CD4-positive, alpha-beta T cell (primary cell): Measurements from ENCODE around the gene L1CAM. TPM values are rescaled to one million over a fixed set of nuclear protein-coding genes. Genes with fewer than 3 reads are reported as not detected.

Experiments
- ATAC-seq: fragments of 200-7000 bp; cut with Tn5 transposase; one replicate; pipeline ENCODE4 v1.10.0; 2022; ENCODE audit warnings: mild to moderate bottlenecking; ENCODE audit not compliant: poor library complexity
- CTCF ChIA-PET: fragments of 350-600 bp; sonication (Branson Sonifier 250); formaldehyde crosslinking; loops from one replicate; lab custom pipeline; 2021; ENCODE audit warnings: antibody characterized with exemption, inconsistent platforms; lab: Charles Lee
- POLR2A ChIA-PET: fragments of 350-600 bp; sonication (Branson Sonifier 250); formaldehyde crosslinking; loops from one replicate; lab custom pipeline; 2021; ENCODE audit warnings: antibody characterized with exemption, inconsistent platforms; lab: Charles Lee
- DNase-seq, 14 experiments: peaks; one replicate each; pipeline ENCODE4 v3.0.0-alpha.2; 2013 to 2020; ENCODE audit warnings: mixed read lengths in 2 of 14
- H3K27ac ChIP-seq, 2 donors: one replicate each; pipeline versions ENCODE4 v1.5.1 to v1.7.0; 2013; ENCODE audit warnings: low read length in 2 of 2, low read depth in 1 of 2, mild to moderate bottlenecking in 1 of 2
- H3K27me3 ChIP-seq, 2 experiments: 1 replicate in 1 of 2; 2 replicates in 1 of 2; pipeline versions ENCODE4 v1.6.1 to v1.7.0; 2013; ENCODE audit warnings: low read length in 2 of 2, control low read depth in 1 of 2, mild to moderate bottlenecking in 1 of 2, moderate library complexity in 1 of 2; ENCODE audit not compliant: insufficient read depth in 2 of 2, control insufficient read depth in 1 of 2
- H3K36me3 ChIP-seq: one replicate; pipeline ENCODE4 v1.6.1; 2013; ENCODE audit warnings: low read length, control low read depth; ENCODE audit not compliant: insufficient read depth
- H3K4me1 ChIP-seq: one replicate; pipeline ENCODE4 v1.6.1; 2013; ENCODE audit warnings: low read length, control low read depth; ENCODE audit not compliant: insufficient read depth
- H3K4me3 ChIP-seq: one replicate; pipeline ENCODE4 v1.5.1; 2013; ENCODE audit warnings: mild to moderate bottlenecking, low read length, moderate library complexity
- H3K9me3 ChIP-seq, 2 experiments: 1 replicate in 1 of 2; 2 replicates in 1 of 2; pipeline versions ENCODE4 v1.6.1 to v1.7.0; 2013; ENCODE audit warnings: low read length in 2 of 2, mild to moderate bottlenecking in 2 of 2, control low read depth in 1 of 2, moderate library complexity in 1 of 2; ENCODE audit not compliant: control insufficient read depth in 1 of 2, insufficient read depth in 1 of 2
- H3K27ac Mint-ChIP-seq: one replicate; pipeline ENCODE4 v1.8.0; 2020; ENCODE audit warnings: mixed read lengths
- H3K27me3 Mint-ChIP-seq: one replicate; pipeline ENCODE4 v1.8.0; 2021; ENCODE audit warnings: mixed read lengths
- H3K36me3 Mint-ChIP-seq: one replicate; pipeline ENCODE4 v1.8.0; 2021; ENCODE audit warnings: low read depth, mixed read lengths
- H3K4me1 Mint-ChIP-seq: one replicate; pipeline ENCODE4 v1.8.0; 2021; ENCODE audit warnings: low read depth, mixed read lengths
- H3K4me3 Mint-ChIP-seq: one replicate; pipeline ENCODE4 v1.8.0; 2020; ENCODE audit warnings: mild to moderate bottlenecking, mixed read lengths
- H3K9me3 Mint-ChIP-seq: one replicate; pipeline ENCODE4 v1.8.0; 2020; ENCODE audit warnings: mixed read lengths
- CTCF ChIP-seq: fragments of 200-600 bp; IDR thresholded peaks from one replicate; pipeline ENCODE4 v1.8.0; 2022; ENCODE audit warnings: antibody characterized with exemption, mild to moderate bottlenecking
- intact Hi-C, 2 experiments: fragments of 100-400 bp; cut with DNase I in 1 of 2; cut with micrococcal nuclease in 1 of 2; formaldehyde crosslinking; loops; one replicate each; pipeline versions ENCODE4 v1.15.1 to v1.9.0; 2023 to 2025; cut with DNase I, micrococcal nuclease
- total RNA-seq, 174 experiments: library from RNA in 2 of 174; stranded (reverse) in 2 of 174; gene quantifications; one replicate each; pipeline ENCODE4 v1.2.3 and lab custom pipeline; 2021 to 2026

Gene L1CAM
- total RNA-seq, 2 experiments from 2014 or later = 0.89 to 1.2 TPM

- Histone ChIP-seq H3K36me3 (peaks cover 14% of the 10 kb centered on the region), H3K9me3 (no peaks in the 10 kb centered on the region), H3K4me1 (peaks cover 70% of the 10 kb centered on the region), H3K27me3 (no peaks in the 10 kb centered on the region), H3K4me3 (peak within 1 kb of the TSS; percentile 83), H3K27ac (peak within 1 kb of the TSS; percentile 93 to 97)
- CTCF ChIA-PET = interaction anchor here (0.9 to 8.3 kb wide), 5 partner anchors 11 to 22 kb away, joined by 3 to 101 read pairs (median 3); partner anchors contain the start of gene RENBP
- H3K4me3 Mint-ChIP-seq = peak within 1 kb of the TSS; percentile 97
- H3K27me3 Mint-ChIP-seq = no peaks in the 10 kb centered on the region
- POLR2A ChIA-PET = interaction anchor here (0.7 to 7.2 kb wide), 23 partner anchors 8 to 621 kb away, joined by 3 to 196 read pairs (median 5); partner anchors contain the start of genes AVPR2, HCFC1, IDH3G and IKBKG
- peaks cover 43% of the 10 kb centered on the region for H3K4me1 Mint-ChIP-seq
- no peaks in the 10 kb centered on the region for H3K9me3 Mint-ChIP-seq
- H3K27ac Mint-ChIP-seq = peak within 1 kb of the TSS; percentile 99
- TF ChIP-seq CTCF = no peak
- ATAC-seq (no peak), DNase-seq (peak in 9 of 14 experiments; percentile 18 to 71 (median 47))
- intact Hi-C loops = loop anchor here (1.0 to 2.0 kb wide), 3 partner anchors 14 to 131 kb away; partner anchors contain the start of genes IDH3G (in 1 of the 2) and SSR4 (in 1 of the 2)
- peaks cover 51% of the 10 kb centered on the region for H3K36me3 Mint-ChIP-seq
These were observed 40.0 kb upstream of the L1CAM start, which contains the start of gene ARHGAP4 for GRCh38 chrX:153925739-153926551. TSS of gene ARHGAP4 (minus strand) at chrX:153926264. CDS start at chrX:153926202, 62 bp downstream.

DNA sequence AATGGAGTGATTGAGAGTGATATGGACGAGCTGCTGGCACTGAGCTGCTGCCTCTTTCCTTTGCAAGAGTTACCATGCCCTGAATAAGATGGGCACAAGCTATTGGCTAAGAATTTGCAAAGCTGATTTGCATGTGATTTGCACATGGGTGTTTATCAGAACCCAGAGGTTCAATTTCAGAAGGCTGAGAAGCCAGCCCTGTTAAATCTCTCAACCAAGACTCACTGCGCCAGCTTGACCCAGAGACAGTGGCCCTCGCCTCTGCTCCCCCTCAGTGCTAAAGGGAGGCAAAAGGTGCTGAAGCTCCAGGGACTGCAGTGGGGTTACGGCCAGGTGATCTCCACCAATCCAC lies 39.4 kb upstream of the L1CAM start:
- Mint-ChIP-seq H3K27me3 (no peaks in the 10 kb centered on the region), H3K36me3 (peaks cover 46% of the 10 kb centered on the region), H3K9me3 (no peaks in the 10 kb centered on the region), H3K27ac (peak overlapping the region; percentile 97), H3K4me3 (peak overlapping the region; percentile 97), H3K4me1 (peaks cover 43% of the 10 kb centered on the region)
- Histone ChIP-seq H3K9me3 (no peaks in the 10 kb centered on the region), H3K4me3 (peak overlapping the region; percentile 83), H3K27me3 (no peaks in the 10 kb centered on the region), H3K4me1 (peaks cover 76% of the 10 kb centered on the region), H3K36me3 (peaks cover 18% of the 10 kb centered on the region), H3K27ac (peak overlapping the region; percentile 58 to 97)
- no peak for ATAC-seq
- DNase-seq = peak in 2 of 14 experiments; percentile 49 to 50
- ChIA-PET POLR2A (interaction anchor here (0.7 to 7.2 kb wide), 11 partner anchors 11 to 95 kb away, joined by 3 to 196 read pairs (median 3); partner anchors contain the start of genes AVPR2, HCFC1, IRAK1 and NAA10), CTCF (interaction anchor here (1.1 to 8.3 kb wide), 3 partner anchors 13 to 23 kb away, joined by 3 to 101 read pairs (median 6); partner anchors contain the start of gene RENBP)
- intact Hi-C loops = loop anchor here (1.0 kb wide), 2 partner anchors 13 to 22 kb away; no protein-coding TSS in a partner anchor
- TF ChIP-seq CTCF = no peak

DNA sequence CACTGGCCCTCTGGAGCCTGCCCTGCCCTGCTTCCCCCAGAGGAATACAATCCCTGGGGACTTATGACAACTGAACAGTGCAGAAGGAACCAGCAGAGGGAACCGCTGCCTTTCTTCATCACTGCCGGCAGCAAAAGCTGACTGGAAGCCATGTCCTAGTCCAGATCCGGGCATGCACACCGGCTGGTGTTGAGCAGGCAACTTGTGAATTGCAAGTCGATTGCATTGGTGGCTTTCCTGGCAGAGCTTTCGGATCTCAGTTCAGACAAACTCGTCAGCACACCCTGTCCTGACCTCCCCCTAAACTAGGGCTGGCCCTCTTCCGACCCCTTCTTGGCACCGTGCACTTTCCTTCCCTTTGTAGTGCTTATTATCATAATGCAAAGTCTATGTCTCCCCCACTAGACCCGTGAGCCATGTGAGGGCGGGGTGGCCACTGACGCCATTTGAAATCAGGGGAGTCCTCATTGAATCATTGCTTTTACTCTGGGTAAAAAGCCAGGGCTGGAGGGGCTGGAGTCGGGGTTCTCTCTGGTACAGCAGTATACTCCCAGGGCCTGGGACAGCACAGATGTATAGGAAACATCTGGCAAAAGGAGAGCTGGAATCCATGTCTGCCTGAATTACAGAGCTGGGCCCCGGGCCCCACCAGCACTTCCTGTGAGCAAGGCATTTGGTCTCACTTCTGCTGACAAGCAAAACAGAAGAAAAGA lies 38.3 kb upstream of the L1CAM start:
- CTCF ChIA-PET = interaction anchor here (0.9 to 8.3 kb wide), 5 partner anchors 15 to 94 kb away, joined by 3 to 101 read pairs (median 6); partner anchors contain the start of gene RENBP
- Mint-ChIP-seq H3K9me3 (no peaks in the 10 kb centered on the region), H3K4me3 (peak overlapping the region; percentile 97), H3K27me3 (no peaks in the 10 kb centered on the region), H3K27ac (peak overlapping the region; percentile 97), H3K4me1 (peaks cover 42% of the 10 kb centered on the region), H3K36me3 (peaks cover 54% of the 10 kb centered on the region)
- no peak for TF ChIP-seq CTCF
- peak; percentile 4 for ATAC-seq
- peak overlapping the region; percentile 83 for H3K4me3 ChIP-seq
- DNase-seq = peak in 12 of 14 experiments; percentile 21 to 80 (median 48)
- H3K36me3 ChIP-seq = peaks cover 23% of the 10 kb centered on the region
- no peaks in the 10 kb centered on the region for H3K9me3 ChIP-seq
- POLR2A ChIA-PET = interaction anchor here (1.0 to 7.2 kb wide), 7 partner anchors 12 to 130 kb away, joined by 4 to 196 read pairs (median 56); partner anchors contain the start of genes AVPR2, HCFC1, IDH3G and NAA10
- peak overlapping the region; percentile 58 to 97 for H3K27ac ChIP-seq
- intact Hi-C loops = loop anchor here (1.0 to 5.0 kb wide), 2 partner anchors 23 to 43 kb away; no protein-coding TSS in a partner anchor
- no peaks in the 10 kb centered on the region for H3K27me3 ChIP-seq
- peaks cover 68% of the 10 kb centered on the region for H3K4me1 ChIP-seq
